OCI-LY7 (cell line): ENCODE data around the gene FGF23. TPM values are rescaled to one million over a fixed set of nuclear protein-coding genes. Genes with fewer than 3 reads are reported as not detected.

Experiments
- BruUV-seq: library from RNA; stranded (reverse); fragments of 400-500 nt; replicated peaks from 2 replicates; lab custom pipeline; 2021; lab: Mats Ljungman, UMichigan
- CTCF ChIA-PET: fragments of 300-600 bp; sonication (Branson Sonifier 250); formaldehyde crosslinking; loops from one replicate; lab custom pipeline; 2022; ENCODE audit warnings: antibody characterized with exemption; ENCODE audit not compliant: unreplicated experiment; lab: Charles Lee
- POLR2A ChIA-PET: fragments of 300-600 bp; sonication (Branson Sonifier 250); formaldehyde crosslinking; loops from one replicate; lab custom pipeline; 2022; ENCODE audit warnings: antibody characterized with exemption; lab: Charles Lee
- DNase-seq: peaks from one replicate; pipeline ENCODE4 v3.0.0-alpha.2; 2015; ENCODE audit warnings: low spot score
- H2AFZ ChIP-seq: fragments of 200-600 bp; sonication (generic), shearing (Covaris generic); 2 replicates; pipeline ENCODE4 v1.6.1; 2014; ENCODE audit warnings: mild to moderate bottlenecking, antibody characterized with exemption, low read length, moderate library complexity
- H3K27ac ChIP-seq: fragments of 200-600 bp; sonication (generic); 2 replicates; pipeline ENCODE4 v1.5.1; 2014; ENCODE audit warnings: mixed run types, low read depth, mild to moderate bottlenecking, moderate library complexity, low read length, inconsistent platforms; ENCODE audit not compliant: poor library complexity, severe bottlenecking
- H3K36me3 ChIP-seq: fragments of 200-600 bp; sonication (generic); 2 replicates; pipeline ENCODE4 v1.6.1; 2014; ENCODE audit warnings: mild to moderate bottlenecking, antibody characterized with exemption, low read length, moderate library complexity, mixed read lengths; ENCODE audit not compliant: insufficient read depth
- H3K4me1 ChIP-seq: fragments of 200-600 bp; sonication (generic); 2 replicates; pipeline ENCODE4 v1.5.1; 2014; ENCODE audit warnings: mild to moderate bottlenecking, low read length; ENCODE audit not compliant: insufficient read depth, poor library complexity, severe bottlenecking
- H3K4me2 ChIP-seq: fragments of 200-600 bp; sonication (generic); 2 replicates; pipeline ENCODE4 v1.6.1; 2014; ENCODE audit warnings: mild to moderate bottlenecking, low read length
- H3K4me3 ChIP-seq: fragments of 200-600 bp; sonication (generic); 2 replicates; pipeline ENCODE4 v1.5.1; 2014; ENCODE audit warnings: mild to moderate bottlenecking, low read depth, low read length; ENCODE audit not compliant: poor library complexity, severe bottlenecking
- H3K79me2 ChIP-seq: fragments of 200-600 bp; sonication (generic); 2 replicates; pipeline ENCODE4 v1.6.1; 2016; ENCODE audit warnings: low read depth, mild to moderate bottlenecking, low read length, moderate library complexity, mixed read lengths; ENCODE audit not compliant: insufficient read depth
- H3K9me2 ChIP-seq: fragments of 200-600 bp; sonication (generic); 2 replicates; pipeline ENCODE4 v1.6.1; 2016; ENCODE audit warnings: mild to moderate bottlenecking, low read length, mixed read lengths; ENCODE audit not compliant: insufficient read depth
- H3K9me3 ChIP-seq: fragments of 200-600 bp; sonication (generic); 2 replicates; pipeline ENCODE4 v1.6.1; 2014; ENCODE audit warnings: mild to moderate bottlenecking, mixed run types, low read length, mixed read lengths
- H4K20me1 ChIP-seq: fragments of 200-600 bp; sonication (generic); 2 replicates; pipeline ENCODE4 v1.6.1; 2014; ENCODE audit warnings: mild to moderate bottlenecking, antibody characterized with exemption, low read length, moderate library complexity, mixed read lengths; ENCODE audit not compliant: insufficient read depth
- CTCF ChIP-seq: fragments of 200-600 bp; sonication (generic); conservative IDR thresholded peaks from 2 replicates; pipeline ENCODE4 v1.5.1; 2014; ENCODE audit warnings: mild to moderate bottlenecking, antibody characterized with exemption, low read length, moderate library complexity, mixed read lengths
- EZH2phosphoT487 ChIP-seq: fragments of 200-600 bp; sonication (generic); IDR thresholded peaks from 2 replicates; pipeline ENCODE4 v1.6.1; 2018; ENCODE audit warnings: low read depth, borderline replicate concordance, mild to moderate bottlenecking, mixed run types, antibody characterized with exemption, low read length, moderate library complexity, mixed read lengths
- intact Hi-C: fragments of 100-400 bp; cut with micrococcal nuclease; formaldehyde crosslinking; loops from one replicate; pipeline ENCODE4 v1.10.0; 2022; ENCODE audit not compliant: unreplicated experiment
- total RNA-seq, 2 experiments: library from RNA; depleted of rRNA in 1 of 2; stranded (reverse); fragments of >200 nt in 1 of 2; shearing (Covaris generic) in 1 of 2; gene quantifications; 2 replicates each; pipeline ENCODE4 v1.2.3, GENCODE V29; 2014 to 2022

FGF23 gene
- total RNA-seq, 2 experiments from 2014 or later, result 0.16 TPM; not detected in 1

DNA sequence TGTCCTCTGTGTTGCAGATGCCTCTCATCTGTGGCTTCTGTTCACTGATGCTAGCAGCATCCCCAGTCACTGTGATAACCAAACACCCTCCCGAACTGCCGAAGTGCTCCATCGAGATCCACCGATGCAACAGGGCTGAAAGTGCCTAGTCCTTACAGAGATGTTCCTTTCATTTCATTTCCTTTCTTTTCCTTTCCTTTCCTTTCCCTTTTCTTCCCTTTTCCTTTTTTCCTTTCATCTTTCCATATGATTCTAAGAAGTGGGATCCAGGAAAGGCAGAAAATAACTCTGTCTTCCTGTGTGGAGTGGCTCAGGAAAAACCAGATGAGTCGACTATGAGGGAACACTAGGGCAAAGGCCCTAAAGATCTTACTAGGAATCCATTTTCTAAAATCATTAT is 39.4 kb upstream of the FGF23 start:
- Histone ChIP-seq H3K4me3 (no peak overlapping the region), H3K9me2 (no peaks in the 10 kb centered on the region), H3K79me2 (no peaks in the 10 kb centered on the region), H3K4me2 (no peak overlapping the region), H3K27ac (no peak overlapping the region), H4K20me1 (no peaks in the 10 kb centered on the region), H3K36me3 (no peaks in the 10 kb centered on the region), H3K4me1 (no peaks in the 10 kb centered on the region), H3K9me3 (no peaks in the 10 kb centered on the region), H2AFZ (no peak overlapping the region)
- ChIA-PET CTCF (no interaction called here), POLR2A (no interaction called here)
- no TSS peak for BruUV-seq
- intact Hi-C loops, result no loop called here
- DNase-seq, result no peak
- TF ChIP-seq CTCF (no peak), EZH2phosphoT487 (no peak)

- no peaks in the 10 kb centered on the region for H3K4me1 ChIP-seq
- DNase-seq, result no peak
- intact Hi-C loops, result no loop called here
- H2AFZ ChIP-seq, result no peak overlapping the region
- H3K4me2 ChIP-seq, result no peak overlapping the region
- H3K9me2 ChIP-seq, result no peaks in the 10 kb centered on the region
- no peak overlapping the region for H3K27ac ChIP-seq
- H3K36me3 ChIP-seq, result no peaks in the 10 kb centered on the region
- POLR2A ChIA-PET, result interaction anchor here (0.6 kb wide), 1 partner anchor 12 kb away, joined by 3 read pairs; no protein-coding TSS in a partner anchor
- no peaks in the 10 kb centered on the region for H3K9me3 ChIP-seq
- BruUV-seq, result no TSS peak
- CTCF ChIA-PET, result no interaction called here
- H4K20me1 ChIP-seq, result no peaks in the 10 kb centered on the region
- H3K4me3 ChIP-seq, result no peak overlapping the region
- H3K79me2 ChIP-seq, result no peaks in the 10 kb centered on the region
- TF ChIP-seq CTCF (no peak), EZH2phosphoT487 (no peak)
These were observed 38.4 kb upstream of the FGF23 start for GRCh38 chr12:4417936-4418335.

- no TSS peak for BruUV-seq
- TF ChIP-seq EZH2phosphoT487 (no peak), CTCF (no peak)
- Histone ChIP-seq H3K4me2 (no peak overlapping the region), H3K9me2 (no peaks in the 10 kb centered on the region), H3K36me3 (no peaks in the 10 kb centered on the region), H3K27ac (no peak overlapping the region), H4K20me1 (no peaks in the 10 kb centered on the region), H2AFZ (no peak overlapping the region), H3K79me2 (no peaks in the 10 kb centered on the region), H3K4me1 (no peaks in the 10 kb centered on the region), H3K4me3 (no peak overlapping the region), H3K9me3 (no peaks in the 10 kb centered on the region)
- no peak for DNase-seq
- intact Hi-C loops, result no loop called here
- CTCF ChIA-PET, result no interaction called here
- POLR2A ChIA-PET, result interaction anchor here (0.6 kb wide), 1 partner anchor 13 kb away, joined by 3 read pairs; no protein-coding TSS in a partner anchor
These were observed 37.9 kb upstream of the FGF23 start for GRCh38 chr12:4417455-4417854.
